GM12878 (cell line): ENCODE results near the gene FRYL. TPM values are rescaled to one million over a fixed set of nuclear protein-coding genes. Genes with fewer than 3 reads are reported as not detected.

Experiments used
- ATAC-seq: fragments of 200-7000 bp; cut with Tn5 transposase; 3 replicates; pipeline ENCODE4 v1.9.1; 2020; ENCODE audit warnings: mild to moderate bottlenecking, moderate library complexity
- BruUV-seq: library from RNA; stranded (reverse); fragments of 400-500 nt; replicated peaks from 2 replicates; lab custom pipeline; 2021; lab: Mats Ljungman, UMichigan
- CTCF ChIA-PET: fragments of 300-600 bp; sonication (Branson Sonifier 250); formaldehyde crosslinking; extraction: SDS; loops from one replicate; lab custom pipeline; 2021; ENCODE audit warnings: inconsistent platforms; lab: Yijun Ruan, JAX
- POLR2A ChIA-PET: fragments of 350-600 bp; formaldehyde crosslinking; extraction: SDS; loops from one replicate; lab custom pipeline; 2021; ENCODE audit warnings: inconsistent platforms; lab: Charles Lee
- RAD21 ChIA-PET: fragments of 300-600 bp; sonication (Branson Sonifier 250); formaldehyde crosslinking; loops from one replicate; lab custom pipeline; 2023; ENCODE audit warnings: antibody characterized with exemption; ENCODE audit not compliant: unreplicated experiment; lab: Charles Lee
- SMC1A ChIA-PET: fragments of 300-600 bp; sonication (Branson Sonifier 250); formaldehyde crosslinking; loops from one replicate; lab custom pipeline; 2023; ENCODE audit not compliant: unreplicated experiment, uncharacterized antibody; lab: Charles Lee
- DNase-seq: peaks from one replicate; pipeline ENCODE4 v3.0.0-alpha.2; 2011; ENCODE audit warnings: low read depth, low spot score
- FAIRE-seq: peaks from 3 replicates; lab custom pipeline; 2011; peaks lifted over from hg19 to GRCh38; lab: Jason Lieb, UNC
- H2AFZ ChIP-seq: 2 replicates; pipeline ENCODE4 v1.6.0; 2011; ENCODE audit warnings: low read depth, low read length, control low read depth; ENCODE audit not compliant: control insufficient read depth
- H3K27ac ChIP-seq: 2 replicates; pipeline ENCODE4 v1.5.1; 2011; ENCODE audit warnings: control low read depth; ENCODE audit not compliant: control insufficient read depth, insufficient read depth
- H3K27me3 ChIP-seq, 2 experiments: replicated peaks in 1 of 2; 2 replicates each; pipeline versions ENCODE4 v1.6.0 to v1.6.1; 2011; ENCODE audit warnings: low read length in 1 of 2; ENCODE audit not compliant: control insufficient read depth in 2 of 2, insufficient read depth in 2 of 2
- H3K36me3 ChIP-seq, 2 experiments: 2 replicates each; pipeline ENCODE4 v1.5.1; 2011; ENCODE audit warnings: low read length in 1 of 2; ENCODE audit not compliant: control insufficient read depth in 2 of 2, insufficient read depth in 2 of 2
- H3K4me1 ChIP-seq: 2 replicates; pipeline ENCODE4 v1.6.1; 2011; ENCODE audit warnings: mild to moderate bottlenecking, low read length, moderate library complexity, mixed read lengths; ENCODE audit not compliant: control insufficient read depth, insufficient read depth
- H3K4me2 ChIP-seq: 2 replicates; pipeline ENCODE4 v1.6.0; 2011; ENCODE audit warnings: control low read depth; ENCODE audit not compliant: control insufficient read depth, insufficient read depth
- H3K4me3 ChIP-seq: fragments of 200-600 bp; sonication (generic); 2 replicates; pipeline ENCODE4 v1.5.1; 2016
- H3K79me2 ChIP-seq: 2 replicates; pipeline ENCODE4 v1.6.0; 2011; ENCODE audit warnings: low read length; ENCODE audit not compliant: control insufficient read depth, insufficient read depth
- H3K9ac ChIP-seq: 2 replicates; pipeline ENCODE4 v1.8.0; 2011; ENCODE audit warnings: low read length, control low read depth, mixed read lengths; ENCODE audit not compliant: control insufficient read depth, insufficient read depth
- H3K9me3 ChIP-seq: replicated peaks from 3 replicates; pipeline ENCODE4 v1.5.1; 2011; ENCODE audit warnings: mild to moderate bottlenecking, low read length; ENCODE audit not compliant: control insufficient read depth, insufficient read depth
- H4K20me1 ChIP-seq: 2 replicates; pipeline ENCODE4 v1.6.0; 2011; ENCODE audit not compliant: control insufficient read depth, insufficient read depth
- CUX1 ChIP-seq: IDR thresholded peaks from 2 replicates; pipeline ENCODE4 v1.6.1; 2012; ENCODE audit warnings: improper control_type of control experiment, low read depth, low read length; ENCODE audit not compliant: insufficient replicate concordance
- EGR1 ChIP-seq, 2 experiments: IDR thresholded peaks; 1 replicate in 1 of 2; 2 replicates in 1 of 2; pipeline ENCODE4 v1.6.1; 2011 to 2012; ENCODE audit warnings: low read depth in 2 of 2, low read length in 2 of 2, borderline replicate concordance in 1 of 2, mild to moderate bottlenecking in 1 of 2, moderate library complexity in 1 of 2
- ETV6 ChIP-seq, 2 experiments: fragments of 450-650 bp in 1 of 2; IDR thresholded peaks in 1 of 2; conservative IDR thresholded peaks in 1 of 2; 2 replicates each; pipeline ENCODE4 v1.6.1; 2014; ENCODE audit warnings: antibody characterized with exemption in 1 of 2, borderline replicate concordance in 1 of 2, low read depth in 1 of 2, mild to moderate bottlenecking in 1 of 2, moderate library complexity in 1 of 2
- IKZF2 ChIP-seq, 2 experiments: fragments of 450-650 bp; IDR thresholded peaks; 2 replicates each; pipeline ENCODE4 v1.6.1; 2017; ENCODE audit warnings: mild to moderate bottlenecking in 2 of 2, moderate library complexity in 2 of 2
- MLLT1 ChIP-seq: fragments of 450-650 bp; IDR thresholded peaks from 2 replicates; pipeline ENCODE4 v1.6.1; 2016; ENCODE audit warnings: mild to moderate bottlenecking
- MTA2 ChIP-seq: fragments of 450-650 bp; IDR thresholded peaks from 2 replicates; pipeline ENCODE4 v1.6.1; 2016; ENCODE audit warnings: low read depth, mild to moderate bottlenecking, moderate library complexity
- NFYB ChIP-seq: IDR thresholded peaks from 2 replicates; pipeline ENCODE4 v1.6.1; 2011; ENCODE audit warnings: low read depth, mild to moderate bottlenecking, low read length, improper control_type of control experiment, moderate library complexity; ENCODE audit not compliant: insufficient read depth
- PAX8 ChIP-seq: fragments of 450-650 bp; IDR thresholded peaks from 2 replicates; pipeline ENCODE4 v1.6.1; 2017; ENCODE audit warnings: mild to moderate bottlenecking, moderate library complexity
- POU2F2 ChIP-seq: IDR thresholded peaks from 3 replicates; pipeline ENCODE4 v1.6.1; 2011; ENCODE audit warnings: low read depth, mild to moderate bottlenecking, low read length, borderline replicate concordance
- RBBP5 ChIP-seq: fragments of 200-600 bp; sonication (generic); conservative IDR thresholded peaks from 2 replicates; pipeline ENCODE4 v1.6.1; 2016
- SMAD5 ChIP-seq: IDR thresholded peaks from 2 replicates; pipeline ENCODE4 v1.6.1; 2016; ENCODE audit warnings: antibody characterized with exemption, low read depth
- TCF7 ChIP-seq: IDR thresholded peaks from 2 replicates; pipeline ENCODE4 v1.6.1; 2014; ENCODE audit warnings: antibody characterized with exemption, borderline replicate concordance
- ZNF24 ChIP-seq: fragments of 450-650 bp; IDR thresholded peaks from 2 replicates; pipeline ENCODE4 v1.6.1; 2017; ENCODE audit warnings: antibody characterized with exemption, mild to moderate bottlenecking
- WGBS: methylation state at CpG from one replicate; pipeline ENCODE4 v1.1.6; 2016; ENCODE audit warnings: low lambda C conversion rate; ENCODE audit not compliant: insufficient replicate concordance, insufficient coverage; ENCODE audit errors: missing lambda C conversion rate; 5-methylcytosine and 5-hydroxymethylcytosine counted together
- in situ Hi-C: fragments of 300-500 bp; cut with MboI; formaldehyde crosslinking; loops from 9 replicates; pipeline ENCODE4 v1.14.3; 2018; ENCODE audit warnings: mixed read lengths
- intact Hi-C: fragments of 100-400 bp; cut with micrococcal nuclease; formaldehyde crosslinking; loops from one replicate; pipeline ENCODE4 v1.14.2; 2022; ENCODE audit not compliant: unreplicated experiment
- polyA plus RNA-seq, 11 experiments: library from polyadenylated mRNA; depleted of rRNA in 4 of 11; unstranded in 6 of 11; stranded (reverse) in 5 of 11; fragments of >200 nt; fragmentation: Nextera tagmentation in 4 of 11; fragmentation: Illumina TruSeq in 1 of 11; extraction: Ambion mirVana in 4 of 11; extraction: Trizol in 1 of 11; gene quantifications; 1 replicate in 1 of 11; 2 replicates in 10 of 11; pipeline versions ENCODE4 v1.2.1 to v1.2.3, GENCODE V29; 2011 to 2016; ENCODE audit warnings: inconsistent platforms in 2 of 11, missing spikeins in 2 of 11, low read depth in 1 of 11
- total RNA-seq, 4 experiments: library from RNA; depleted of rRNA in 3 of 4; stranded (reverse); fragments of >200 nt in 3 of 4; fragmentation: Illumina TruSeq in 1 of 4; extraction: Trizol in 1 of 4; gene quantifications; 2 replicates each; pipeline versions ENCODE4 v1.2.1 to v1.2.3, GENCODE V29; 2013 to 2021

FRYL gene
- total and polyA plus RNA-seq, 10 of the 15 experiments (the other 5 are each of a cell fraction or from before 2014, with no cell fraction given): 10.3 to 50.6 (median 28.7) TPM

- Histone ChIP-seq H3K36me3 (peaks cover 0 to 16% of the 10 kb centered on the region in 2 experiments; a peak in 3 of 4 replicates), H3K4me2 (no peak overlapping the region), H3K79me2 (no peaks in the 10 kb centered on the region), H4K20me1 (no peaks in the 10 kb centered on the region), H2AFZ (no peak overlapping the region), H3K27ac (no peak overlapping the region), H3K27me3 (no peaks in the 10 kb centered on the region), H3K4me1 (no peaks in the 10 kb centered on the region), H3K9ac (no peak overlapping the region), H3K4me3 (no peak overlapping the region), H3K9me3 (no peaks in the 10 kb centered on the region)
- no peak for TF ChIP-seq TCF7
- TF ChIP-seq ZNF24: no peak
- no peak for TF ChIP-seq MTA2
- TF ChIP-seq POU2F2: no peak
- TF ChIP-seq CUX1: no peak
- TF ChIP-seq MLLT1: no peak
- no peak for TF ChIP-seq EGR1 (IDR thresholded peaks at IDR 0.05; ENCODE audit: borderline replicate concordance in 1 of 2, low read depth in 2 of 2, low read length in 2 of 2)
- no peak for TF ChIP-seq NFYB
- no peak for TF ChIP-seq IKZF2 (IDR thresholded peaks at IDR 0.05)
- no peak for TF ChIP-seq SMAD5
- TF ChIP-seq ETV6 (conservative IDR thresholded peaks at IDR 0.05 in 1 of 2, IDR thresholded peaks at IDR 0.05 in 1 of 2; ENCODE audit: borderline replicate concordance in 1 of 2, low read depth in 1 of 2): no peak
- TF ChIP-seq RBBP5: no peak
- no peak for TF ChIP-seq PAX8
- intact Hi-C loops: no loop called here
- POLR2A ChIA-PET: no interaction called here
- FAIRE-seq (no peak), DNase-seq (no peak), ATAC-seq (no peak)
- RAD21 ChIA-PET: interaction anchor here (1.0 kb wide), 1 partner anchor 157 kb away, joined by 3 read pairs; no protein-coding TSS in a partner anchor
- SMC1A ChIA-PET: interaction anchor here (1.3 to 2.3 kb wide), 2 partner anchors 12 to 45 kb away, joined by 4 to 7 read pairs; no protein-coding TSS in a partner anchor
- no TSS peak for BruUV-seq
- CTCF ChIA-PET: interaction anchor here (0.6 kb wide), 1 partner anchor 55 kb away, joined by 3 read pairs; no protein-coding TSS in a partner anchor
- in situ Hi-C loops: no loop called here
- WGBS: 100% methylated on average over 5 of the region's 5 CpGs
Measured at GRCh38 chr4:48623182-48623780, 156.8 kb downstream of the FRYL start.
